HG03439 (cell line): ENCODE results near the gene MSGN1.

ENCODE experiments used
- ATAC-seq: cut with Tn5 transposase; IDR thresholded peaks from one replicate; pipeline ENCODE4 v1.9.1; 2021; ENCODE audit warnings: mild to moderate bottlenecking, moderate library complexity; ENCODE audit not compliant: unreplicated experiment

The MSGN1 gene, protein sequence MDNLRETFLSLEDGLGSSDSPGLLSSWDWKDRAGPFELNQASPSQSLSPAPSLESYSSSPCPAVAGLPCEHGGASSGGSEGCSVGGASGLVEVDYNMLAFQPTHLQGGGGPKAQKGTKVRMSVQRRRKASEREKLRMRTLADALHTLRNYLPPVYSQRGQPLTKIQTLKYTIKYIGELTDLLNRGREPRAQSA

DNA sequence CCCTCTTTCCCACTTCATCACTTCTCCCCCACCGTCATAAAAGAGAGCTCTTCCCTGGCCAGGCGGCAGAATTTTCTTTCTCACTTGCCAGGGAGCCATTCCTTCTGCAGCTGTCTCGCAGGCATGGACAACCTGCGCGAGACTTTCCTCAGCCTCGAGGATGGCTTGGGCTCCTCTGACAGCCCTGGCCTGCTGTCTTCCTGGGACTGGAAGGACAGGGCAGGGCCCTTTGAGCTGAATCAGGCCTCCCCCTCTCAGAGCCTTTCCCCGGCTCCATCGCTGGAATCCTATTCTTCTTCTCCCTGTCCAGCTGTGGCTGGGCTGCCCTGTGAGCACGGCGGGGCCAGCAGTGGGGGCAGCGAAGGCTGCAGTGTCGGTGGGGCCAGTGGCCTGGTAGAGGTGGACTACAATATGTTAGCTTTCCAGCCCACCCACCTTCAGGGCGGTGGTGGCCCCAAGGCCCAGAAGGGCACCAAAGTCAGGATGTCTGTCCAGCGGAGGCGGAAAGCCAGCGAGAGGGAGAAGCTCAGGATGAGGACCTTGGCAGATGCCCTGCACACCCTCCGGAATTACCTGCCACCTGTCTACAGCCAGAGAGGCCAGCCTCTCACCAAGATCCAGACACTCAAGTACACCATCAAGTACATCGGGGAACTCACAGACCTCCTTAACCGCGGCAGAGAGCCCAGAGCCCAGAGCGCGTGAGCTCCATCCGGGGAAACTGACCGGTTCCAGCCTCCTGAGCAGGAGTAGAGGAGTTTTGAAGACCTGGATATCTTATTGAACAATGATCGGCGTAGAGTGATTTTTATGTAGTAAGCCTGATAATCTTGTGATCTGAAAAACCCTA is at the start of gene MSGN1:
MSGN1 (plus strand) TSS at position 65 of the 850 bp plus-strand sequence; CDS start at position 124, 59 bp downstream.
- no peak for ATAC-seq

DNA sequence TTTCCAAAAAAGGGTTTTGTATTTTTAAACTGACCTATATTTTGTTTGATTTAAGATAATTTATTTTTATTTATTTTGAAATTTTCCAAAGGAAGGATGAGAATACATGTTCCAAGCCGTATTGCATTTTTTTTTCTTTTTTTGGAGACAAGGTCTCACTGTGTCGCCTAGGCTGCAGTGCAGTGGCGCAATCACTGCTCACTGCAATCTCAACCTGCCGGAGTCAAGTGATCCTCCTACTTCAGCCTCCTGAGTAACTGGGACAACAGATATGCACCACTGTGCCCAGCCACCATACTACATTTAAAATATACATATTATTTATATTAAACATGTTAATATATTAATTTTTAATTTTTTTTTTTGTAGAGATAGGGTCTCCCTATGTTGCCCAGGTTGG is 47.4 kb upstream of the MSGN1 start:
- ATAC-seq, result no peak

DNA sequence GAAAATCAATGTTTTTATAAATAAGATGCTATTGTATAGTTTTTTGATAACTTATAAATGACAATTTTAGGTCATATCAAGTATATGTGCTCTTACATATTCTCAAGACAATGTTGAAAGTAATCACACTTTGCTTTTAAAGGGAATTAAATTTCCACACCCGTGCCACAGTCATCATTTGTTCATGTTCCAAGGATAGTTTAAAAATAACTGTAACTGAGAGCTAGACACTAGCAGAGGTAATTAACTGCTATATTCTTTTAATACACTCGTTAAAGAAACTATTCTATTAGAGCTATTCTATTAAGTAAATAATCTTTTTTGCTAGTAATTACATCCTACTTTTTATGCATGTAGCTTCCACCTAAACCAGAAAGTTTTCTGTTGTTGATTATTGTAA is 44.3 kb upstream of the MSGN1 start:
- no peak for ATAC-seq

DNA sequence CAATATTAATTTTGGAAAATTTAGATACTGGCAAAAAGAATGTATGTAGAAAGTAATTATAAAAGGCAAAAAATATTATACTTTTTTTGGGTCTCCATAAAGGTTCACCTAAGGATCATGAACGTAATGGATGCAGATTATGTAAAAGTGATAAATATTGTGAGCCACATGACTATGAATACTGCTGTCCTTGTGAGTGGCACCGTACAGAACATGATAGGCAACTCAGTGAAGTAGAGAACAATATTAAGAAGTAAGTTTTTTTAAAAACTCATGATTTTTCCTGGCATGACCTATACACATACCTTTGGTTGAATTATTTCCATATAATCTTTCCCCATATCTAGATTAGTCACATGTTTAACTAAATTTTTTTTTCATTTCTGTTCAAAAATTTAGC is 43.7 kb upstream of the MSGN1 start:
- ATAC-seq, result no peak

DNA sequence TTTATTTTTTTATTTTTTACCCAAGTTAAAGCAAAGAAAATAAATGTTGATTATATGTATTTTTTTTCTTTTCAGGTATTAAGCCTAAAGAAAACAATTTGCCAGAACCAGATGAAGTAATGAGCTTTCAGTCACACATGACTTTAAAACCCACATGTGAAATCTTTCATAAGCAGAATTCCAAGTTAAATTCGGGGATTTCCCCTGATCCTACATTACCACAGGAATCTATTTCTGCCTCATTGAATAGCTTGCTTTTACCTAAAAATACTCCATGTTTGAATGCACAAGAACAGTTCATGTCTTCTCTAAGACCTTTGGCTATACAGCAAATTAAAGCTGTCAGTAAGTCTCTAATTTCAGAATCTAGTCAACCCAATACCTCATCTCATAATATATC is 35.7 kb upstream of the MSGN1 start:
- ATAC-seq, result no peak

DNA sequence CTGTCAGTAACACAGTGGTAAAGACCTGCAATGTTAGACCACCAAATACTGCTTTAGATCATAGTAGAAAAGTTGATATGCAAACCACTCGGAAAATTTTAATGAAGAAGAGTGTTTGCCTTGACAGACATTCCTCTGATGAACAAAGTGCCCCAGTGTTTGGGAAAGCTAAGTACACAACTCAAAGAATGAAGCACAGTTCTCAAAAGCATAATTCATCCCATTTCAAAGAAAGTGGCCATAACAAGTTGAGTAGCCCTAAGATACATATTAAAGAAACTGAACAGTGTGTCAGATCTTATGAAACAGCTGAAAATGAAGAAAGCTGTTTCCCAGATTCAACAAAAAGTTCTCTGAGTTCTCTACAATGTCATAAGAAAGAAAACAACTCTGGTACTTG is 34.8 kb upstream of the MSGN1 start:
- no peak for ATAC-seq

DNA sequence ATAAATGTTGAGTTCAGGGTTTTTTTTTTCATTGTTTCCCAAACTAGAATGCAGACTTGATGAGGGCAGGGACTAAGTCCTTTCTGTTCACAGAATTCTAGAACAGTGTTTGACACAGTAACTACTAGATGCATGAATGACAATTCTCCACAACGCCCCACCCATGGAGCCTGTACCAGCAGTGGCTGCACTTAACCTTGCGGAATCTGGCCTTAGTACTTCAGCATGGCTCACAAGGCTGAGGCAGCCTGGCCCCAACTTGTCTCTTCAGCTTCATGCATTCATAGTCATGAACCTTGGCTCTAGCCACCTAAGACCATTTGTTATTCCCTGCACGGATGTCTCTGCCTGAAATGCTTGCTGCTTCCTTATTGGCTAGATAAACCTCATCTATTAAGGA is 29.5 kb upstream of the MSGN1 start:
- no peak for ATAC-seq

DNA sequence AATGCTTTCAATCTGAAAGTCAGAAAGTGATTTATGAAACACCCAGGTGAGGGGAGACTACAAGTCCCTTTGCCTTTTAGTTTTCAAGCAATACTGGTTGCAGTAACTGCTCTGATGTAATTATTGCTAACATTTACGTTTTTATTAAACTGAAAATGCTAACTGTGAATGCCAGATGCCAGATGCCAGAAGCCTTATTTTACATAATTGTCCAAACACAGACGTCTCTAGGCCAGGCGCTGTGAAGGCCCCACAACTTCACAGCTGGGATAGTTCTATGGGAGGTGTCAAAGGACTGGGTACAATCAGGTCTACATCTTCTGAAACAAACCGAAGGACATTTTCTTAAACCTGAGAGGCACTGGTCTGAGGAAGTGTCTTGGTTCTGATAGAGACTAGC is 27.5 kb upstream of the MSGN1 start:
- ATAC-seq, result no peak

DNA sequence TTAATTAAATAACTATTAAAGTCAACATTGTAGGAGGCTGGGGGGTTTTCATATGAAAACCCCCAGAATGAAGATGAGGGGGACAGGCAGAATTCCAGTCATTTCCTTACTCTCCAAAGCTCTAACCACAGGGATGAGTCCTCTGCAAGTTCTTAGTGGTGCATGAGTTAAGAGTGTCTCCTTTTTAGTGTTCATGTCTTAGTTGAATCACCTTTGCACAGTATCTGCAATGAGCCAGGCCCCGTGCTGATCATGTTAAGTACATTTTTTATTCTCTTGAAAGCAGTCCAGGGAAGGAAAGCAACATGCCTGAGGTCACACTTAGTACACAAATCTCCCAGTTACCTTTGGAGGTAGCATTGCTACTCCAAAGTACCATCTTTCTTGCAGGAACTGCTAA is 25.7 kb upstream of the MSGN1 start:
- no peak for ATAC-seq

DNA sequence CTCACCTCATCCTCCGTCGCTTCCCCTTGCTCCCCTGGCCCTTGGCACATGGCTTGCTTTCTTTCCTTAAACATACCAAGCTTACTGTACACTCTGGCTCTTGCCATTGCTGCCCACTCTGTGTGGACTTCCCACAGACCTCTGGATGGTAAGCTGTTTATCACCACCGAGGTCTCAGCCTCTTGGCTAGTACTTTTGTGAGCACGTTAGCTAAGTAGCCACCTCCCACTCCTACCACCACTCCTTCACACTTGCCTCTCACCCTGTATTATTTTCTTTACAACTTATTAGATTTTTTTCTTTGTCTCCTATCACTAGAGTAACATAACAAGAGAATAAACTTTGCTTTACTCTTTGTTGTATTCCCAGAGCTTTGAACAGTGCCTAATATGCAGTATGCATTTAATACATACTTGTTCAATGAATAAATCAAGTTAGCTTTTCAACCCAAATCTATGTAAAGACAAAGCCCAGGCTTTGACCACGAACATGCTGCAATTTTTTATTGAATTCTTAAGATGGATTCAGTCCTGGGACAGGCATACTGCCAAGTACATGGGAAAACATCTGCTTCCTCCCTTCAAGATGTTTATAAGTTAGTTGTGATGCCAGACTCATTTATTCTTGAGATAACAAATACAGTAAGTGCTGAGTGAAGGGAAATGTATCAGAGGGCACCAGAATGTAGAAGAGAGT is 25.0 kb upstream of the MSGN1 start:
- ATAC-seq, result no peak

DNA sequence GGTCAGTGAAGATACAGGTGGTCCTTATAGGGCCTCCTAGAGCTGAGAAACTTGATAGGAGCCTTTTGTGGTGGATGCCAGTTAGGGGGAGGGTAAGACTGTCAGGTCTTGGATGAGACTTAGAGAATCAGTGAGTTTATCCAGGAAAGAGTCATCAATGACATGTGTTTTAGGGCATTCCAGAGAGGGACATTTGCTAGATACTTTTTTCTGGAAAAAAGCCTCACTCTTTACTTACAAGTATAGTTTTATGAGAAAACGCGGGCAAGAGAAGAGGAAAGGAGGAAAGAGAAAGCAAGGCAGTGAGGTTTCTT is 24.5 kb upstream of the MSGN1 start:
- ATAC-seq, result no peak

DNA sequence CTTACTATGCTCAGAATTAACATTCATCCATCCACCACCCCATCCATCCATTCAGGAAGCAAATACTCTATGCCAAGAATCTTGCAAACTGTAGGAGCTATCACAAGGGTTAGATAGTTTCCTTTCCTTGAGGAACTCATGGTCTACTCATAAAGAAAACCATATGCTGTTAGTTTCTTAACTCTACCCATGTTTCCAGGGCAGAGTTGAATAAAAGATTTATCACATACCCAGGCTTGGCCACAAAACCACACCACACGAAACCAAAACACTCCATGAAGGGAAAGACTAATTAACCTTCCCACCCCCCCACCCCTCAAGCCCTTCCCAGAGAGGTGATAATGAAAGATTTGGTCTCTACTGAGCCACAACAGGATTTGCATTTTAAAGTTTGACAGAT is 23.7 kb upstream of the MSGN1 start:
- ATAC-seq, result no peak

DNA sequence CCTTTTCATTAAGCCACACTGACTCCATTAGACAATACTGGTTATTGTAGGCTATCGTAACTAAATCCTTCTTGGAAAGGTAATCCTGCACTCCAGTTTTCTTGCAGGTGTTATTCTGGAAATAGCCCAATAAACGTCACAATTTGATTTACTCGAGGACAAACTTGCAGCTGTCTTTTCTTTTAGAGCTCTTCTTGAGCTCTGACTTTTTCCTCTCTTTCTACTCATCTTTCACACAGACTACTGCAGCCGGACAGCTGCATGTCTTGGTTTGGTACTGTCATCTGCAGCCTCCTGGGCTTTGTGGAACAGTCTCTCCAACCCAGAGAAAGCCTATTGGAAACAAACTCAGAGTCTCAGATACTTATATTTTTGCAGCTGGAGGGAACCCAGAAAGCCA is 23.0 kb upstream of the MSGN1 start:
- ATAC-seq, result no peak

DNA sequence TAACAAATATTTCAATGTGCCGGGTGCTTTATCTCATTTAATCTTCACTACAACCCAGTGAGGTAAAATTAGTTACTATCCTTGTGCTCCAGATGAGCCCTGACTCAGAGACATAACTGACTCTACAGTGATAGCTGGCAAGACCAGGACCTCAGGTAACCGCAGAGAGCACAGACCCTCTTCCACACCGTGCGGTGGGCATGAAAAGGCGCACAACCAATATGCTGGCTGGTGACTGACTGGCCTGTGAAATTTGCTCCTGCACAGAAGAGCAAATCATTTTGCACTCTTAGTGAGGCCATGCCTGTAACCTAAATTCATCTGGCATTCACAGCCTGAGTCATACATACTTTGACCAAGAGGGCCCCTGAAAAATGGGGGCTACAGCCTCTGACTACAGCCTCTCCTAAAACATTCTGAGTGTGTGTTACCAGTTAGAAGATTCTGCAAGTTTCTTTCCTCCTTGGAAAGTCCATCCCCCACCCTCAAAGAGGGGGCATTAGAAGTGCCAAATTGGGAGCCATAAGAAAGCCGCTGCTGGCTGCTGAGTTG is 22.4 kb upstream of the MSGN1 start:
- no peak for ATAC-seq

DNA sequence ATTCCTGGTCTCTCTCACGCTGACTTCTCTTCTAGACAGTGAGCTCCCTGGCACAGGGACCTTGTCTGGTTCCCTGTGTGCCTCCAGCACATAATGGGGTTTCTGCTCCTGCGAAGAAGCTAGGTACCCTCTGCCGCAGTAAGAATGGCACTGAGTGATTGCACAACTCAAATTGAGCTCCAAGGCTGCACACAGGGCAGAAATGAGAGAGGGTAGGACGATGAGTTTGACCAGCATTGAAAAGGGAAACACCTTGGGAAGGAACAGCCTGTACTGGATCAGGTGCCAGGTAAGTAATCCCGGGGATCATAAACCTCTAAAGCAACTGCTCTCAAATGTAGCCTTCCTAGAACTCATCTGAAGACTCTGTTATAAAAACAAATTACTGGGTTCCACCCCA is 21.0 kb upstream of the MSGN1 start:
- no peak for ATAC-seq

DNA sequence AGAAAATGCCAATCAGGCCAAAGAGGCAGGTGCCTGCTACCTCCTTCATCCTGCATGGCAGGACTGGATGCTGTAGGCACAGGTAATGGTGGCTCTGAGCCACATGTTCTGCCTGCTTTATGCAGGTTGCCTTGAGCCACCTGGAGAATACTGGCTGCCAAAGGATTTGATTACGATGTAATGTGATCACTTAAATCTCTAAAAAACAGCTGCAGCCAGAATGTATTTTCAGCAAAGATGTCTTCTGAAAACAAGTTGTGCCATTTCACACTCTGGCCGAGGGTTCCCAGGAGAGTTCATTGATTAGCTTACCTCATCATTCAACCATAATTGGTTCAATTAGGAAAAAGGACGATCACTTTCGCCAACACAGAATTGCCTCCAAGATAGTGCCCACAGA is 17.9 kb upstream of the MSGN1 start:
- ATAC-seq, result no peak

DNA sequence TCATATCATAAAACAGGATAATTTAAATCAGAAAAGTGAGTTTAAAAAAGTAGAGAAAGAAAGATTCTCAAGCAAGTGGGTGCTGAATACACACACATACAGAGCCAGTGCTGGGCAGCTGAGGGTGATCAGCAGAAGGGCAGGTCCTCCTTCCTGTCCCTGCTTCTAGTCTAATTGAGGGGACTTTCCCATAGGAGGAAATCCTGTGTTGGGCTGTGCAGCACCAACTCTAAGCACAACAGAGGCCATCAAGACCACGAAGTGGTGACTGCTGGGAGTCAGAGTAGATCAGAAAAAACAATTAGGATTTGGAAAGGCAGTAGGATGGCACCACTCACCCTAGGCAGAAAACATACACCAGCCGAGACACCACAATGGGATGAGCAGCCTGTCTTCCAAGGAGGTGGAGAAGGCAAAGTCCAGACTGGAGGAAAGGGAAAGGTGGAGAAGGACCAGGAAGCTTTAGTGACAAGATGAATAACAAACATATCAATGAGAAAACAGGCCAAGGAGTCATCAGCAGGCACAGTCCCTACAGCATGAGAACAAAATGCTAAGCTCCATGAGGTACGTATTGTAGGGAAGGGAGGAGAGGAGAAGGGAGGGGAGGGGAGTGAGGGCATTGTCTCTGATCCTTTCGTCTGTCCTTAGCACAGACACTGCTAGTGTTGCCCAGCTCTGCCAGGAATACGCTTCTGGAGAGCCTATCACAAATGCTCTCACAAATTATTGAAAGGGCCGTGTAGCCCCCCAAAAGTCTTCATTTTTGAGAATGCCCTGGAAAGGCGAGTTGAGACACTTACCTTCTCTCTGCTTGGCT is 16.7 kb upstream of the MSGN1 start:
- ATAC-seq, result no peak

DNA sequence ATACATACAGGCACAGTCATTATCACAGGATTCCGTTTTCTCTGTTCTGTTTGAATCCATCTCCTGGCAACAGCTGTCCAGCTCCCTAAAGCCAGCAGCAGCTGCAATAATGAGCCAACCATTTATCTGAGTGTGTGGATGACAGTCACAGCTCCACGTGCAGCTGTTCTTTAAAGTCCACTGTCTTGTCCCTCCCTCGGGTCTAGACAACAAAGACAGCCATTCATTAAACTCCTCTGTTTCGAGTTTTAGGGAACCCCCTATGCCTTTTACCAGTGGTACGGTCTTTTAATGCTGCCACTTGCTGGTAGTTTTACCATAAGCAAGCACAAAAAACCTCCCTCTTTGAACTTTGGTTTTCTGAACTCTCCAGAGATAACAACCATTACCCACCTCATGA is 16.0 kb upstream of the MSGN1 start:
- no peak for ATAC-seq

DNA sequence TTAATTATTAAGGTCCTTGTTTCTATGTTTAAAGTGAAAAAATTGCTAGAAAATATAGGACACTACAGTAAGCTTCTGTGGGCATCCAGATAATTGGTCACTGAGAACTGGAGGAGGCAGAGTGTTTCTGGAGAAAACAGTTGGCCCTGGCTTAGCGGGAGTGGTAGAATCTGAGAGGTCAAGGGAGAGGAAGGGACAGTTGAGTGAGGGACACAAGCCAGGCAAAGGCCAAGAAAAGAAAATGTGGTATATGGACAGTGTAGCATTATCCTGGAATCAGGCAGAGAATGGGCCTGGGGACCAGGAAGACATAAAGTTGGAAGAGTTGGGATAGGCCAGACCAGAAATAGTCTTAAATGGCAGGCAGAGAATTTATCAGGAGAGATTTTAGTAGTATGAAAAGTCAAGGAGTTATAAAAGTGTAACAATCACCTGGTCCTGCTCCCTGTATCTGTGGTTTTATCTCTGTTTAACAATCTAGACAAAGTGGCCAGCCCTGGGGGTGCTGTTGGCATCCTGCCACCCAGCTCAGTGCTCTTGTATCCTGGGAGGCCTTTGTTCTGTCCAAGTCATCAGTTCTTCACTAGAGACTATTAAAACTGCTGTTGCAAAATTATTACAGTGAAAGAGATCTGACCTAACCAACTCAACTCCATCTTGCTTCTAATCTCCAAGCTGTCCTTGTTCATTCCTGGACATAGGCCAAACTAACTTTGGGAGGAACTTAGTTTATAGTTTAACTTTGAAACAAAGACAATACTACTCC is 15.4 kb upstream of the MSGN1 start:
- no peak for ATAC-seq

DNA sequence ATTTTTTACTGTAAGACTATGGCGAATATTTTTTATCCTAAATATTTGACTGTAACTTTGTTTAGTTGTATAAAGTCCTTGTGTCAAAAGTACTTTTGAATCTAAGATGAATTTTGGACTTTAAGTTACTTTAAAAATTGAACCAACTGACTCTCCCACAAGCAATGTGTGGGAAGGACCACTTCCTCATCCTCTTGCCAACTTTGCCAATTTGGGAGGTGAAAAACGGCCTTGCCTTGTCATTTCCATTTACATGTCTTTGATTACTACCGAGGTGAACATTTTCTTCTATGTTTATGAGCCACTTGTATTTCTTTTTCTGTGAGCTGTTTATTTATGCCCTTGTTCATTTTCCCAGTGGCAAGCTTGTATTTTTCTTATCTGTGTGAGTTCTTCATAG is 12.8 kb upstream of the MSGN1 start:
- no peak for ATAC-seq
